HG02973 (cell line): ENCODE measurements around the gene UGT1A10.
"Not testable (repeated sequence)": the region's sequence is repeated elsewhere in the genome, so short reads cannot be mapped to it uniquely, and the experiment has no call there.

Experiments used
- ATAC-seq: cut with Tn5 transposase; IDR thresholded peaks from one replicate; pipeline ENCODE4 v1.9.1; 2021; ENCODE audit warnings: moderate library complexity; ENCODE audit not compliant: unreplicated experiment

The UGT1A10 gene

GRCh38 chr2:233655043-233655442 lies 18.8 kb downstream of the UGT1A10 start:
- ATAC-seq: no peak

- not testable (repeated sequence) for ATAC-seq
These were observed 19.7 kb downstream of the UGT1A10 start for GRCh38 chr2:233655943-233656342.

- no peak for ATAC-seq
These were observed 20.2 kb downstream of the UGT1A10 start for GRCh38 chr2:233656443-233656842.

GRCh38 chr2:233658610-233659009 lies 22.4 kb downstream of the UGT1A10 start:
- no peak for ATAC-seq

GRCh38 chr2:233663911-233664310 lies 27.7 kb downstream of the UGT1A10 start:
- ATAC-seq: no peak

GRCh38 chr2:233668605-233669260 lies 32.5 kb downstream of the UGT1A10 start:
- ATAC-seq: no peak

- ATAC-seq: no peak
These were observed 35.3 kb downstream of the UGT1A10 start, which contains the start of gene UGT1A9 for GRCh38 chr2:233671290-233672161. Gene UGT1A9 (plus strand): TSS chr2:233671898. CDS start chr2:233671935, 37 bp downstream.

GRCh38 chr2:233672886-233673285 lies 36.6 kb downstream of the UGT1A10 start:
- ATAC-seq: no peak

GRCh38 chr2:233673896-233674295 lies 37.6 kb downstream of the UGT1A10 start:
- no peak for ATAC-seq

GRCh38 chr2:233674314-233674713 lies 38.1 kb downstream of the UGT1A10 start:
- ATAC-seq: no peak

GRCh38 chr2:233674995-233675394 lies 38.7 kb downstream of the UGT1A10 start:
- ATAC-seq: no peak

- ATAC-seq: no peak
These were observed 39.8 kb downstream of the UGT1A10 start for GRCh38 chr2:233676046-233676445.

GRCh38 chr2:233679196-233679595 lies 42.9 kb downstream of the UGT1A10 start:
- no peak for ATAC-seq

GRCh38 chr2:233680361-233681045 lies 44.3 kb downstream of the UGT1A10 start:
- no peak for ATAC-seq

GRCh38 chr2:233681521-233682099 lies 45.4 kb downstream of the UGT1A10 start, which contains the start of gene UGT1A7:
Gene UGT1A7 (plus strand): TSS chr2:233681901. CDS start chr2:233681938, 37 bp downstream.
- ATAC-seq: no peak

GRCh38 chr2:233684640-233685039 lies 48.4 kb downstream of the UGT1A10 start:
- no peak for ATAC-seq

- no peak for ATAC-seq
These were observed 50.7 kb downstream of the UGT1A10 start for GRCh38 chr2:233686928-233687327.

- ATAC-seq: no peak
These were observed 52.1 kb downstream of the UGT1A10 start for GRCh38 chr2:233688341-233688740.

- no peak for ATAC-seq
These were observed 52.8 kb downstream of the UGT1A10 start for GRCh38 chr2:233689031-233689430.

GRCh38 chr2:233689501-233689900 lies 53.3 kb downstream of the UGT1A10 start:
- no peak for ATAC-seq

- ATAC-seq: no peak
These were observed 54.2 kb downstream of the UGT1A10 start for GRCh38 chr2:233690444-233690843.
